Measurements from ENCODE around the gene MINDY4. TPM values are rescaled to one million over a fixed set of nuclear protein-coding genes. Genes with fewer than 3 reads are reported as not detected.
"Not testable (repeated sequence)": the region's sequence is repeated elsewhere in the genome, so short reads cannot be mapped to it uniquely, and the experiment has no call there.

The MINDY4 gene
- total RNA-seq, 1 donor from 2014 or later = 2.1 TPM

- intact Hi-C loops (cut with DNase I) = loop anchor here (5.0 kb wide), 1 partner anchor 43 kb away; the partner anchor contains the start of gene INMT
- DNase-seq (ENCODE audit: low spot score) = no peak
Observed at GRCh38 chr7:30795161-30795948, 24.1 kb downstream of the MINDY4 start.

- DNase-seq (ENCODE audit: low spot score) = no peak
- intact Hi-C loops (cut with DNase I) = loop anchor here (5.0 kb wide), 1 partner anchor 44 kb away; the partner anchor contains the start of gene INMT
Observed at GRCh38 chr7:30796105-30796869, 25.1 kb downstream of the MINDY4 start.

GRCh38 chr7:30797176-30798040 is 26.2 kb downstream of the MINDY4 start:
- intact Hi-C loops (cut with DNase I) = loop anchor here (5.0 kb wide), 1 partner anchor 45 kb away; the partner anchor contains the start of gene INMT
- no peak for DNase-seq (ENCODE audit: low spot score)

GRCh38 chr7:30799206-30799975 is 28.2 kb downstream of the MINDY4 start:
- intact Hi-C loops (cut with DNase I) = loop anchor here (5.0 kb wide), 1 partner anchor 47 kb away; the partner anchor contains the start of gene INMT
- no peak for DNase-seq (ENCODE audit: low spot score)

GRCh38 chr7:30799976-30800661 is 28.9 kb downstream of the MINDY4 start:
- no peak for DNase-seq (ENCODE audit: low spot score)
- intact Hi-C loops (cut with DNase I) = loop anchor here (2.0 to 5.0 kb wide), 4 partner anchors 48 to 323 kb away; partner anchors contain the start of gene INMT

GRCh38 chr7:30800785-30801252 is 29.6 kb downstream of the MINDY4 start:
- intact Hi-C loops (cut with DNase I) = loop anchor here (1.0 to 5.0 kb wide), 4 partner anchors 106 to 322 kb away; no protein-coding TSS in a partner anchor
- no peak for DNase-seq (ENCODE audit: low spot score)

GRCh38 chr7:30802812-30803211 is 31.6 kb downstream of the MINDY4 start:
- DNase-seq (ENCODE audit: low spot score) = no peak

GRCh38 chr7:30804078-30804661 is 33.0 kb downstream of the MINDY4 start:
- intact Hi-C loops (cut with DNase I) = loop anchor here (5.0 kb wide), 1 partner anchor 103 kb away; no protein-coding TSS in a partner anchor

More at GRCh38 chr7:30802812-30803211, 31.6 kb downstream of the MINDY4 start:
- intact Hi-C loops (cut with DNase I) = loop anchor here (5.0 kb wide), 1 partner anchor 104 kb away; no protein-coding TSS in a partner anchor

GRCh38 chr7:30805081-30805691 is 34.0 kb downstream of the MINDY4 start:
- no peak for DNase-seq (ENCODE audit: low spot score)
- intact Hi-C loops (cut with DNase I) = no loop called here

More at GRCh38 chr7:30804078-30804661, 33.0 kb downstream of the MINDY4 start:
- DNase-seq (ENCODE audit: low spot score) = no peak

- intact Hi-C loops (cut with DNase I) = no loop called here
- DNase-seq (ENCODE audit: low spot score) = no peak
Observed at GRCh38 chr7:30805931-30806330, 34.7 kb downstream of the MINDY4 start.

- intact Hi-C loops (cut with DNase I); DNase-seq (ENCODE audit: low spot score): not testable (repeated sequence)
Observed at GRCh38 chr7:30807477-30807876, 36.3 kb downstream of the MINDY4 start.

- DNase-seq (ENCODE audit: low spot score); intact Hi-C loops (cut with DNase I): not testable (repeated sequence)
Observed at GRCh38 chr7:30807941-30808340, 36.7 kb downstream of the MINDY4 start.

- no peak for DNase-seq (ENCODE audit: low spot score)
- intact Hi-C loops (cut with DNase I) = no loop called here
Observed at GRCh38 chr7:30810986-30811385, 39.8 kb downstream of the MINDY4 start.

GRCh38 chr7:30812676-30813075 is 41.5 kb downstream of the MINDY4 start:
- intact Hi-C loops (cut with DNase I) = no loop called here
- DNase-seq (ENCODE audit: low spot score) = no peak

GRCh38 chr7:30813466-30813865 is 42.2 kb downstream of the MINDY4 start:
- DNase-seq (ENCODE audit: low spot score) = no peak
- intact Hi-C loops (cut with DNase I) = no loop called here

GRCh38 chr7:30814700-30815387 is 43.6 kb downstream of the MINDY4 start:
- intact Hi-C loops (cut with DNase I) = no loop called here
- DNase-seq (ENCODE audit: low spot score) = no peak
